Left forelimb (tissue), 1 donor: Measurements from ENCODE around the gene WDR70.
"Not testable (repeated sequence)": the region's sequence is repeated elsewhere in the genome, so short reads cannot be mapped to it uniquely, and the experiment has no call there.

ENCODE experiments used
- DNase-seq: peaks from one replicate; pipeline ENCODE4 v3.0.0-alpha.2; 2018; ENCODE audit warnings: low spot score

Gene WDR70

DNA sequence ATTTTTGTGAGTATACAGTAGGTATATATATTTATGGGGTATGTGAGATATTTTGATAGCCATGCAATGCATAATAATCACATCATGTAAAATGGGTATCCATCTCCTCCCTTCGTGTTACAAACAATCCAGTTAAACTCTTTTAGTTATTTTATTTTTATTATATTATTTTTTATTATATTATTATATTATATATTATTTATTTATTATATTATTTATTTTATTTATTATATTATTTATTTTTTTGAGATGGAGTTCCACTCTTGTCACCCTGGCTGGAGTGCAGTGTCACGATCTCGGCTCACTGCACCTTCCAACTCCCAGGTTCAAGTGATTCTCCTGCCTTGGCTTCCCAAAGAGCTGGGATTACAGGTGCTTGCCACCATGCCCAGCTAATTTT, 138.6 kb downstream of the WDR70 start:
- DNase-seq: no peak

DNA sequence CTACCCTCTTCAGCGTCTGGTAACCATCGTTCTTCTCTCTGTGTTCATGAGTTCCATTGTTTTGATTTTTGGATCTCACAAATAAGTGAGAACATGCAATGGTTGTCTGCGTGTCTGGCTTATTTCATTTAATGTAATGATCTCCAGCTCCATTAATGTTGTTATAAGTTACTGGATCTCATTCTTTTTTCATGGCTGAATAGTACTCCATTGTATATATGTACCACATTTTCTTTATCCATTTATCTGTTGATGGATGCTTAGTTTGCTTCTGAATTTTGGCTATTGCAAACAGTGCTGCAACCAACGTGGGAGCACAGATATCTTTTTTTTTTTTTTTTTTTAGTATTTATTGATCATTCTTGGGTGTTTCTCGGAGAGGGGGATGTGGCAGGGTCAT, 139.2 kb downstream of the WDR70 start:
- not testable (repeated sequence) for DNase-seq

DNA sequence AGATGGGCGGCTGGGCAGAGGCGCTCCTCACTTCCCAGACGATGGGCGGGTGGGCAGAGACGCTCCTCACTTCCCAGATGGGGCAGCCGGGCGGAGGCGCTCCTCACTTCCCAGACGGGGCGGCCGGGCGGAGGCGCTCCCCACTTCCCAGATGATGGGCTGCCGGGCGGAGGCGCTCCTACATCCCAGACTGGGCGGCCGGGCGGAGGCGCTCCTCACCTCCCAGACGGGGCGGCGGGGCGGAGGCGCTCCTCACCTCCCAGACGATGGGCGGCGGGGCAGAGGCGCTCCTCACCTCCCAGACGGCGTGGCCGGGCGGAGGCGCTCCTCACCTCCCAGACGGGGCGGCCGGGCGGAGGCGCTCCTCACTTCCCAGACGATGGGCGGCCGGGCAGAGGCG, 140.2 kb downstream of the WDR70 start:
- no peak for DNase-seq

DNA sequence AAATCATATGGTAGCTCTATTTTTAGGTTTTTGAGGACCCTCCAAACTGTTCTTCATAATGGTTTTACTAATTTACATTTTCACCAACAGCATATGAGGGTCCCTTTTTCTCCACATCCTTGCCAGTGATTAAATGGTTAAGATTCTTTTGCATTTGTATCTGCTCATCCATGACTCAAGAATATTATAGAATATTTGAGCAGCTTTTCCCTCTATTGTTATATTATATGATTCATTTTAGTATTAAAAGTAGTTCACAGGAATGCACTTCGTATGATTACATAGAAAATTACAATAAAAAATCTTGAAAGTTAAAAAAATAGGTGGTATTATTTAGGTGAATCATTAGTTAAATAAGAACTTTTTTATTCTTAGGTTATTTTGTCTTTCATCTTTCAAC, 140.7 kb downstream of the WDR70 start:
- DNase-seq: no peak

DNA sequence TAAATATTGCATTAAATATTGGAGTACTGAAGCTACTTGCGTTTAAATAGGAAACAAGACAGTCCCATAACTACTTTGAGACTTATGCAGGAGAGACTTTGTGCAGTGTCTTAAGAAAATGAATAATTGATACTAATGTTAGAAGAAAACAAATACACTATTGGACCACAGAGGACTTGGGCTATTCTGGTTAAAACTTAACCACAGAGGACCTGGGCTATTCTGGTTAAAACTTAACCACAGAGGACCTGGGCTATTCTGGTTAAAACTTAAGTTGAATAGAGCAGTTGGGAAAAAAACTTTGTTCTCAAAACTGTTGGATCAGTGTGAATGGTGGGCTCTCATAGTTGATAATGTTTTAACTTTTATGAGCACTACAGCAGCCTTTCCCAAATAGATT, 141.7 kb downstream of the WDR70 start:
- DNase-seq: no peak

DNA sequence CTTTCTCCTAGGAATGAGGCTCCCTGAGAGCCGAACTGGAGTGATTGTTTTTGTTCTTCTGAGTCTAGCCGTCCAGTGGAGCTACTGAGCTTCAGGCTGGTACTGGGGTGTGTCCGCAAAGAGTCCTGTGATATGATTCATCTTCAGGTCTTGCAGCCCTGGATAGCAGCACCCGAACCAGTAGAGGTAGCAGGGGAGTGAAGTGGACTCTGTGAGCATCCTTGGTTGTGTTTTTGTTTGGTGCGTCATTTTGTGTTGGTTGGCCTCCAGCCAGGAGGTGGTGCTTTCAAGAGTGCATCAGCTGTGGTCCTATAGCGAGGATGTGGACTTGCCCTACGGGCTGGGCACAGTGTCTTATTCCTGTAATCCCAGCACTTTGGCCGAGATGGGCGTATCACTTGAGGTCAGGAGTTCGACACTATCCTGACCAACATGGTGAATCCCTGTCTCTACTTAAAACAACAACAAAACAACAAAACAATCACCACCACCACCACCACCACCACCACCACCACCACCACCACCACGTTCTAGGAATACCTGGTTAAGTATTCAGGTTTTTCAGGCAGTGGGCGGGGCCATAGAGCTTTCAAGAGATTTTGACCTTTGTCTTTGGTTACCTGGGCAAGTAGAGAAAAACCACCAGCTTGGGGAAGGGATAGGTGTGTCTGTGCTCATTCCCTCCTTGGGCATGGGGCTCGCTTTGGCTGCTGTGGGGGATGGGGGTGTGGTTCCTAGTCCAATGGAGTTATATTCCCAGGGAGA, 154.0 kb downstream of the WDR70 start:
- DNase-seq: no peak

DNA sequence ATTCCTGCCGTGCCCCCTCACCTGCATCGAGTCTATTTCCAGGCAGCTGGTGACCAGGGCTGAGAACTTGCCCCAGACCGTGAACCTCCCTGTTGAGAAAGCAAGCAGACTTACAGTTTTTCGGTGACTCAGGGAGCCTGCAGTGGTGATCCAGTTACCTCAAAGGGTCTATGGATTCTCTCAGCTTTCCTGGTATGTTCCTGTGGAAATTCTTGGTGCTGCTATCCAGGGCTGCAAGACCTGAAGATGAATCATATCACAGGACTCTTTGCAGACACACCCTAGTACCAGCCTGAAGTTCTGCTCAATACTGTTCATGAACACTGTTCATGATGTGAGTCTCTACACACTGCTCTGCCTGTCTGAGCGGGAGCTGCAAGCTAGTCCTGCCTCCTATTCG, 154.7 kb downstream of the WDR70 start:
- no peak for DNase-seq

DNA sequence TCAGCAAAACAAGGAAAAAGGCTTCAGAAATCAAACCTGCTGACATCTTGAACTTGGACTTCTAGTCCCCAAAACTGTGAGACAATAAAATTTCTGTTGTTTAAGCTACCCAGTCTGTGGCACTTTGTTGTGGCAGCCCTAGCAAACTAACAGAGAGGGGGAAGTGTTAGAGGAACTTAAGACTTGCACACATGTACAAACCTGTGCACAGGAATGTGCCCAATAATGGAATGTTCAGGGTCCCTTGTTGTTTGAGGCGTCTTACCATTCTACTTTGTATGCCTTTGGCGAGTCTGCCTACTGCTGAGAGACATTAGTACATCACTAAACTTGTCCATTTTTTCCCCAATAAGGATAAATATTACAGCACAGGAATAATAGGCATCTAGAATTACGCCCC, 160.3 kb downstream of the WDR70 start:
- DNase-seq: no peak

DNA sequence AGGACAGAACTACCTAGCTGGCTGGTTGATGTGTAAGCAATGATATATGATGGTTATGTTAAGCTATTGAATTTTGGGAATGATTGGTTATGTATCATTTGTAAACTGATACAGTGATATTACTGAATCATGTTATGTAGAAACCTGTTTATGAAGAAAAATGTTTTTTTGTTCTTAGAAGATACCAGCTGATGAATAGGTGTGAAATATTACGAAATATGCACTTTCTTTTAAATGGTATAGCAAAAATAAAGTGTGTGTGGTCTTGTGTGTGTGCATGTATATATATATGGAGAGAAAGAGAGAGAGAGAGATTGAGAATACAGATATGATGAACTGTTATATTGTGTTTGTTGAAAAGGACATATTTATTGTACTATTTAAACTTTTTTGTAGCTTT, 164.1 kb downstream of the WDR70 start:
- DNase-seq: no peak

DNA sequence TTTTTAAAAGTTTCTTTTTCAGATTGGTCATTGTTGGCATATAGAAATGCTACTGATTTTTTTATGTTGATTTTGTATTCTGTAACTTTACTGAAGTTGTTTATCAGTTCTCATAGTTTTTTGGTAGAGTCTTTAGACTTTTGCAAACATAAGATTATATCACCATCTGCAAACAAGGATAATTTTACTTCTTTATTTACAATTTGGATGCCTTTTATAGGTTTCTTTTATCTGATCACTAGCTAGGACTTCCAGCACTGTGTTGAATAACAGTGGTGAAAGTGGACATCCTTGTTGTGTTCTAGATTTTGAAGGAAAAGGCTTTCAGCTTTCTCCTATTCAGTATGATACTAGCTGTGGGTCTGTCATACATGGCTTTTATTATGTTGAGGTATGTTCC, 170.3 kb downstream of the WDR70 start:
- no peak for DNase-seq

DNA sequence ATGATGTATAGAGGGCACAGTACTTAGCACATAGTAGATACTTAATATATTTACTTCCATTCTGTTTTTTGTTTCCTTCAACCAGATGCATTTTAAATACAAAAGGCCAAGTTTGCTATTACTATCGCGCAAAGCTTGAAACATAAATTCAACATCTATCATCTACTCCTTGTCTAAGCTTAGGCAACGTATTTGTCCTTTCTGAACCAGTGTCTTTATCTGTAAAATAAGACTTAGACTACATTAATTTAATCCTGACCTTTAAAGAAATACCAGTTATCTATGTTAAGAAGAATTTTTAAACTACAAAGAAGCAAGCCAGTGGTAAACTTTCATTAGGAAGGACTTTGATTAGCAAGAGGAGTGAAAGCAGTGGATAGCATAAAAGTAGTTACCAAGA, 173.0 kb downstream of the WDR70 start:
- no peak for DNase-seq

DNA sequence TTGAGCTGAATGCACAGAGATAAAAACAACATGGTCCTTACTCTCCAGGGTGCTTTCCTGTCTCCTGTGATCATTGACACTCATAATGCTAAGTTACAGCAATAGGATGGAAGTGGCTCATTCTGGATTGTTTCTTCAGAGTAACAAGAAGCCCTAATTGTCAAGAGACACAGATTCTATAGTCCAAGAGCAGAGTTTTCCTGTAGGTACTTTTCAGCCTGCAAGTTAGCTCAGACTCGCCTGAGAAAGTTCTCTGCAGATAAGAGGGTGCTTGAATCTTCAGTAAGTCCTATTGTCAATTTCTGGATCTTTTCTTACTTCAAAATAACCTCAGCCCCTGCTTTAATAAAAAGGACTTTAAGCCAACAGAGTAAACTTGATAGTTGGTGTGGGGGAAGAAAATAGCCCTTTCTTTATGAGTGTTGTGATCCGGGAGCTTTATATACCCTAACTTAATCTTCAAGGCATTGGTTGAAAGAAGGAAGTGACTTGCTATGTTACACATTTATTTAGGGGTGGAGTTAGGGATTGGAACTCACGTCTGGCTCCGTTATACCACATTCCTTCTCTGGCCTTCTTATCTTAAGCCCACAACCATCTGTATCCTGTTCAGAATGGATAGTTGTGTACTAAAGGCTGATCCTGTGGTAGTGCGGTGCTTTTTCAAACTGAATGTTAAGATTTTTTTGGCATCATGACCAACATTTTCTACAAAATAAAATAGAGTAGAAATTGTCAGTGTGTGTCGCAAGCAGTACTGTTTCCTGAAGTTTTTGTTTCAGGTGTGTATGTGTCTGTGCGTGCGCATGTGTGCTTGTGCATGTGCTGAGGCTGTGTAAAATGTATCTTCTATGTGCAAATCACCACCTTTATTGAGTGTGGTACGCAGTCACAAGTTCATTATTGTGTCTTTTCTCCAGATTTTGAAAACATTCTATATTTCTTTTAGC, 173.9 kb downstream of the WDR70 start:
- no peak for DNase-seq

DNA sequence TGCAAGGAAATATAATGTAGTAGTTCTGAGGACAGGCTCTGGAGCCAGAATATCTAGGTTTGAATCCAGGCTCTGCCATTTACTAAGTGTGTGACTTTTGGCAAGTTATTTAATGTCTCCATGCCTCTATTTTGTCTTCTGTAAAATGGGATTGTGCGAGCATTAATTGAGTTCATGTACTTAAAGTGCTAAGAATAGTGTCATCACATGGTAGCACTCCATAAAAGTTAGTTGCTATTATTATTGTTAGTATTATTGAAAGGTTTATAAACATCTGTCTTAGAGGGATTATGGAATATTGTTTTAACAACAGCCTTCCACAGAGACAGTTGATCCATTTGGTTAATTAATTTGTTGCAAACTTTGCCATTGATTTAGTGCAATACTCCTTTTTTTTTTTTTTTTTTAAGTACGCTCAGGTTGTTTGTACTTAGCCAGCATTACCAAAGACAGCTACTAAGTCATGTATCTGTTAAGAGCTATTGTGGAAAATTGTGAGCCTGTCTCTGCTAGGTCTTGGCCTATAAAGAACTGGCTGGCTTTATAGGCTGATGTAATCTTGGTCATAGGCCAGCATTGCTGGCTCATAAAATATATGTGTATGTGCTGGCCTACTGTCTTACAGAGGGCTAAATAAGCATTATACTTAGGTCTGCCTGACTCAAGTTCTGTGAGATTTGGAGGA, 174.7 kb downstream of the WDR70 start:
- DNase-seq: no peak

DNA sequence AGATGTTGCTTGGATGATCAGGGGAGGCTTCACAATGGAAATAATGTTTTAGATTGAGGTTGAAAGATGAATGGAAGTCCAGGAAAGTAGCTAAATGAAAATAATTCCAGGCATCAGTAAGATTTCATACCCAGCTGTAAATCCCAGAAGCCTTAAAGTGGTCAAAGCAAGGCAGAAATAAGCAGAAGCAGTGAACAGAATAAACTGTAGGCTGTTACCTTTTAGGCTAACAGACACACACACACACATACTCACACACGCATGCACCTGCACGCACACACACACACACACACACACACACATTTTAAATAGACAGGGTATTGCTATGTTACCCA, 175.3 kb downstream of the WDR70 start:
- DNase-seq: no peak

DNA sequence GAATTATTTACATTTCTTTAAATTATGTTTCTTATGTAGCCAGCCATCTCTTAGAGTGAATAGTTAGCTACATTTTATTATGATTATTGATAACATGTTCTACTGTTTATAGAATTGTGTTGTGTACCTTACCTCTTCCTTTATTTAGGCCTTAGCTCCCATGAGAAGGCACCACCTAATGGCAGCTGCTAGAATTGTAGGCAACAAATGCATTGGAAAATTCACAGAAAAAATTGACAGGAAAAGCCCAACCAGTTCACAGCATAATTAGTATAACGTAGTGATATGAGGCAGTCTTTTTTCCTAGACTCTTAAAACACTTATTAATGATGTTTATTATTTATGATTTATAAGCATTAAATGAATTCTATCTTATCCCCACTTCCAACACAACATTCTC, 175.8 kb downstream of the WDR70 start:
- no peak for DNase-seq

DNA sequence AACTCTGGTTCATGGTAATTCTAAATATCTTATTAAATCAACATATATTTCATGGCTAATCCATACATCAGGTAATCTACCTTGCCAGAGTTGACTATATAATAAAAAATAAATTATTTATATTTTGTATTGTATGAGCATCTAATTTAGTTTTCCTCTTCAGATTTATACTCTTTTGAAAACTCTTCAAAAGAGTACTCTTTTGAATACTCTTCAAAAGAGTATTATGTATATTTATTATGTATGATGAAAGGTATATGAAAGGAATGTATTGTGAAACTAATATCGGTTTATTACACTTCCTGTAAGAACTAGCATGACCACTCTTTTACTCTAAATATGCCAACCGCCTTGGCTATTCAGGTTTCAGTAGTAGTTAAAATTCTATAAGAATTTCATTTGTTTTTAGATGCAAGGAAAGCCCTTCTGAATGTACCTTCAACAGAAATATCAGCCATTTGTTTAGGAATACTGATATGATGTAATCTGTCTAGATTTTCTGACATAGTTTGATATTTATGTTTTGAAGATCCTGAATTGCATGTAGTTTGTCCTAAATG, 178.7 kb downstream of the WDR70 start:
- no peak for DNase-seq

DNA sequence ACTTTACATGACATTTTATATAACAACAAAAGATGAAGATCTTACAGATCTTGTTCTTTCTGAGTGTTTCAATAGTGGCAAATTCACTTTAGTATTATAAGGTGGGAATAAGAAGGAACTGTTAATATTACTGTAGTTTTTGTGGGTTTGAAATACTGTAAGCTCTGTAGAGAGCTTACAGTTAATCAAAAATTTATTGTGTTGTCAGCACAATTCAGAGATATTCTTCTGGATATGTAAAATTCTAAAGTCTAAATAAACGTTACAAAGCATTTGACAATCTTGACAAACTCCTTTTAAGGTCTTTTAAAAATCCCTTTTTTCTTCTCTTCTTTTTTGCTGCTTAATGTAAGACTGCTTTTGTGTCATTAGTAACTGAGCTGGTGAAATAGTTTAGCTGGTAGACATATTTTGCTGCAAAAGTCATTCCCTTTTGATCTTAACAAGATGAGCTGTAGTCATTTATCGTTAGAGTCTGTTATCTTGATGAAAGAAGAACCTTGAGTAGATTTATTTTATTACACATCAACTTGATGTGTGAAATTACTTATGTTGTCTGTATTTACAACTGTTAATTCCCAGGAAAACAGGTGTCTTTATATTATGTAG, 186.0 kb downstream of the WDR70 start:
- no peak for DNase-seq

DNA sequence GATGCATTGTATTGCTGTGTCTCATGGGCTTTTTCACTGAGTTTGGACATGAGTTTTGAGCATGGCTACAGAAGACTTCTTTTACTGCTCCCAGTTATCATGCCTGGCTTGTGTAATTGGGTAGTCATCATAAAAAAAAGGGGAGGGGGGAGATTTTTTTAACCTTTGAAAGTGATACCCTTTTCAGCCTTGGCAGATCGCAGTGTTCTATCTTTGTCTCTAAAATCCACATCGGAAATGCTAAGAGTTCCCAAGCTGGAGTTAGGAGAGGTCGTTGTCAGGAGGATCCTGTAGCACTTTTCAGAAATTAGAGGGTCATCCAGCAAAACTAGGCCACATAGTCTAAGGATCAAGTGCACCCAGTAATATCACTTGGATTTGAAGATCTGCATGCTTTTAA, 188.4 kb downstream of the WDR70 start:
- no peak for DNase-seq

DNA sequence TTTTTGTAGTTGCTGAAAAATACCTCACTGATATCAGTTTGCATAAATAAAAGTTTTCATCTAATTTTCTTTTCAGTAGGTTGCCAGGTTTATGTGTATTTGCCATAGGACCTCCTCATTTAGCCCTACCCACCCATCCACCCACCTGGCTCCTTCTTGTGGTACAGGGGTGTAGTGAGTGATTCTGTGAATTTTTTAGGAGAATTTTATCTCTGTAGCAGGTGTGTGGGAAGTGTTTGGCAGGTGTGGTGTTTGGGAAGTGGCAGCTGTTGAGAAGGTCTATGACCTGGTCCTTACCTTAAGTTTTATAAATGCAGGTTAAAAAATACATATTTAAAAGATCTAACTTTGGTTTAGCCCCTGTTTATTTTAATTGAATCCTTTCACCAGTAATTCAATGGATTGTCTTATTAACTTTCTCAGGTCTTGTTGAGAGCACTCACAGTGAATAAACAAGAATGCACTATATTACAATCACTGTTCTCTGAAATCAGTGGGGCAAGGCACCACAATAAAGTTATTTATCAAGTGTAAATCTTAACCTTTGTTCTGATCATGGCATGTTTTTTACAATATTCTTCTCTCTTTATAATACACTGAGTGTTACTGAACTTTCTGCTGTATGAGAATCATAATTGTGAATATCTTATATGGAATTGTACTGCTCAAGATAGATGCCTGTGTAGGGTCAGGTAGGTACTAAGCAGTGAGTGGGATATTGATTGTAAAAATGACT, 189.1 kb downstream of the WDR70 start:
- DNase-seq: no peak

DNA sequence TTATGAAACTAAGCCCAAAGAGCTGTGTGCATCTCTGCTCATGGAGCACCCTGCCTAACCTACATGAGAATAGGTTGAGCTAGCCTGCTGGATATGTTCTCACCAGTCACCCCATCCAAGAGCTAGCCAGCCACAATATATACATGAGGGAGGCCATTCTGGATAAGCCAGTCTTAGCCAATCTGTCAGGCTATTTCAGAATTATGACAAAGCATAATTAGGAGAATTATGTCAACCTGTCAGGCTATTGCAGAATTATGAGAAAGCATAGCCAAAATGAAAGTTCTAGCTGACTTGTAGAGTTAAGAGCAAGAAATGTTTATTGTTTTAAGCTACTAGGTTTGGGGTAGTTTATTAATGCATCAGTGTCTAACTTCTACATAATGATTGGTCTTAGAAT, 189.8 kb downstream of the WDR70 start:
- no peak for DNase-seq

DNA sequence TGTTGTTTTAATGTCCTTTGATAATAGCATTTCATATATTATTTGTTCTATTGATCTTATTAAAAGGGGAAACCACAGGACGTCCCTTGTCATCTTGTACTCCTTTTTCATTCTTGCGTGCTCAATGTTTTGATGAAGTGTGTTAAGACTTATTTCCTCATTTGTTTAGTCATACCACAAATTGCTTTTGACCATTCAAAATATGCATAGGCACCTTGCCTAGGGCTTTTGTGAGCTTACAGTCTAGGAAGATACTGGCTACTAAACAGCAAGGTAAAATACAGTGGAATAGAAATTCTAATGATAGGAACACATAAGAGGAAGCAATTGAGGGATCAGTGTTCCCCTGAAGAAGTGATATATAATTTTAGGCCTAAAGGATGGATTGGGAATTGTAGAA, 190.3 kb downstream of the WDR70 start:
- DNase-seq: no peak
